Hepatocyte (in vitro differentiated cells): ENCODE data around the gene WNK2. TPM values are rescaled to one million over a fixed set of nuclear protein-coding genes. Genes with fewer than 3 reads are reported as not detected.

Source experiments
- DNase-seq: peaks from one replicate; pipeline ENCODE4 v3.0.0-alpha.2; 2016; ENCODE audit warnings: low spot score
- H2AFZ ChIP-seq: fragments of 200-600 bp; sonication (generic); 2 replicates; pipeline ENCODE4 v1.6.0; 2016; ENCODE audit warnings: antibody characterized with exemption, mild to moderate bottlenecking
- H3K27ac ChIP-seq: fragments of 200-600 bp; sonication (generic); 2 replicates; pipeline ENCODE4 v1.5.1; 2016; ENCODE audit warnings: mild to moderate bottlenecking
- H3K27me3 ChIP-seq: fragments of 200-600 bp; sonication (generic); 2 replicates; pipeline ENCODE4 v1.6.1; 2016
- H3K36me3 ChIP-seq: fragments of 200-600 bp; sonication (generic); replicated peaks from 2 replicates; pipeline ENCODE4 v1.5.1; 2016; ENCODE audit warnings: low read depth; ENCODE audit not compliant: insufficient read depth
- H3K4me1 ChIP-seq: fragments of 200-600 bp; sonication (generic); 2 replicates; pipeline ENCODE4 v1.5.1; 2016; ENCODE audit warnings: mild to moderate bottlenecking, moderate library complexity; ENCODE audit not compliant: insufficient read depth
- H3K4me2 ChIP-seq: fragments of 200-600 bp; sonication (generic); 2 replicates; pipeline ENCODE4 v1.6.0; 2016
- H3K4me3 ChIP-seq: fragments of 200-600 bp; sonication (generic); 2 replicates; pipeline ENCODE4 v1.5.1; 2016; ENCODE audit warnings: mild to moderate bottlenecking
- H3K79me2 ChIP-seq: fragments of 200-600 bp; sonication (generic); 2 replicates; pipeline ENCODE4 v1.6.0; 2017; ENCODE audit warnings: mild to moderate bottlenecking
- H3K9me2 ChIP-seq: fragments of 200-600 bp; sonication (generic); replicated peaks from 2 replicates; pipeline ENCODE4 v1.6.0; 2017; ENCODE audit warnings: mild to moderate bottlenecking; ENCODE audit not compliant: insufficient read depth
- H3K9me3 ChIP-seq: fragments of 200-600 bp; sonication (generic); 2 replicates; pipeline ENCODE4 v1.5.1; 2016; ENCODE audit warnings: low read depth, mild to moderate bottlenecking
- H4K20me1 ChIP-seq: fragments of 200-600 bp; sonication (generic); 2 replicates; pipeline ENCODE4 v1.6.0; 2016; ENCODE audit warnings: mild to moderate bottlenecking; ENCODE audit not compliant: insufficient read depth, poor library complexity, severe bottlenecking
- EZH2 ChIP-seq: fragments of 200-600 bp; sonication (generic); IDR thresholded peaks from 2 replicates; pipeline ENCODE4 v1.6.1; 2016; ENCODE audit warnings: antibody characterized with exemption, mild to moderate bottlenecking, borderline replicate concordance
- EZH2phosphoT487 ChIP-seq: fragments of 200-600 bp; sonication (generic); IDR thresholded peaks from one replicate; pipeline ENCODE4 v1.6.1; 2018; ENCODE audit warnings: antibody characterized with exemption, mild to moderate bottlenecking, low read depth, moderate library complexity; ENCODE audit not compliant: unreplicated experiment, severe bottlenecking
- WGBS: methylation state at CpG from one replicate; pipeline ENCODE4 v1.1.6; 2016; ENCODE audit warnings: low lambda C conversion rate; ENCODE audit errors: missing lambda C conversion rate; 5-methylcytosine and 5-hydroxymethylcytosine counted together
- polyA plus RNA-seq: library from polyadenylated mRNA; unstranded; fragments of >200 nt; fragmentation: Nextera tagmentation; extraction: Ambion mirVana; gene quantifications from 2 replicates; pipeline ENCODE4 v1.2.1, GENCODE V29; 2016
- total RNA-seq: library from RNA; depleted of rRNA; stranded (reverse); fragments of >200 nt; gene quantifications from 2 replicates; pipeline ENCODE4 v1.2.3, GENCODE V29; 2014
- TF ChIP-seq, protein P1 (sequence below): fragments of 200-600 bp; sonication (generic); IDR thresholded peaks from 2 replicates; pipeline ENCODE4 v1.5.1; 2016; ENCODE audit warnings: antibody characterized with exemption, mild to moderate bottlenecking; ENCODE audit not compliant: poor library complexity

WNK2 gene
- total and polyA plus RNA-seq, 2 experiments from 2014 or later = 8.9 to 13.5 TPM

- H4K20me1 ChIP-seq = no peaks in the 10 kb centered on the region
- no peaks in the 10 kb centered on the region for H3K9me2 ChIP-seq
- no peak overlapping the region for H2AFZ ChIP-seq
- H3K27me3 ChIP-seq = no peaks in the 10 kb centered on the region
- no peaks in the 10 kb centered on the region for H3K36me3 ChIP-seq
- WGBS = 88% methylated on average over 6 of the region's 6 CpGs
- H3K79me2 ChIP-seq = no peaks in the 10 kb centered on the region
- TF ChIP-seq EZH2phosphoT487 = no peak
- TF ChIP-seq EZH2 = no peak
- TF ChIP-seq, protein P1, sequence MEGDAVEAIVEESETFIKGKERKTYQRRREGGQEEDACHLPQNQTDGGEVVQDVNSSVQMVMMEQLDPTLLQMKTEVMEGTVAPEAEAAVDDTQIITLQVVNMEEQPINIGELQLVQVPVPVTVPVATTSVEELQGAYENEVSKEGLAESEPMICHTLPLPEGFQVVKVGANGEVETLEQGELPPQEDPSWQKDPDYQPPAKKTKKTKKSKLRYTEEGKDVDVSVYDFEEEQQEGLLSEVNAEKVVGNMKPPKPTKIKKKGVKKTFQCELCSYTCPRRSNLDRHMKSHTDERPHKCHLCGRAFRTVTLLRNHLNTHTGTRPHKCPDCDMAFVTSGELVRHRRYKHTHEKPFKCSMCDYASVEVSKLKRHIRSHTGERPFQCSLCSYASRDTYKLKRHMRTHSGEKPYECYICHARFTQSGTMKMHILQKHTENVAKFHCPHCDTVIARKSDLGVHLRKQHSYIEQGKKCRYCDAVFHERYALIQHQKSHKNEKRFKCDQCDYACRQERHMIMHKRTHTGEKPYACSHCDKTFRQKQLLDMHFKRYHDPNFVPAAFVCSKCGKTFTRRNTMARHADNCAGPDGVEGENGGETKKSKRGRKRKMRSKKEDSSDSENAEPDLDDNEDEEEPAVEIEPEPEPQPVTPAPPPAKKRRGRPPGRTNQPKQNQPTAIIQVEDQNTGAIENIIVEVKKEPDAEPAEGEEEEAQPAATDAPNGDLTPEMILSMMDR = no peak
- no peak overlapping the region for H3K4me2 ChIP-seq
- no peak overlapping the region for H3K4me3 ChIP-seq
- no peaks in the 10 kb centered on the region for H3K4me1 ChIP-seq
- no peak for DNase-seq
- no peaks in the 10 kb centered on the region for H3K9me3 ChIP-seq
- H3K27ac ChIP-seq = no peak overlapping the region
Measured at GRCh38 chr9:93265972-93266371, 82.0 kb downstream of the WNK2 start.

DNA sequence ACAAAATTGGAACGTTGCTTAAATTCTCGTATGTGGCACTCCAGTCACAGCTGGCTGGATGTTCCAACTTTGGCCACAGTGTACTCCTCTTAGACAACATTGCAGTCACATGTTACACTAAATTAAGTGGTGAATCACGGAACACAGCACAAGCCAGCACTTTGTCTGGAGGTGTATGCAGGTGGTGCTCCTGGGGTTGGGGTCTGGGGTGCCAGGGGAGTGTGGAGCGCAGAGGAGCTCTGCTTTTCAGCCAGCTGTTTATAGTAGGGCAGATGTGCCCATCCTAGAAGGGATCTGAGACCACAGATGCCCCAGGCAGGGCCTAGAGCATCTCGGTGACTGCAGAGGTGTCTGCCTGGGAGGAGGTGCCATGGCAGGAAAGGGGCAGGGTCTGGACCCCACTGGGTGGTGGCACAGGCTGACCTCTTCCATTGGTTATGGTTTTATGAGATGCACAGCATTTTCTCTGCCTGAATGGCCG lies 82.6 kb downstream of the WNK2 start:
- Histone ChIP-seq H3K4me2 (no peak overlapping the region), H3K9me3 (no peaks in the 10 kb centered on the region), H3K4me3 (no peak overlapping the region), H3K9me2 (no peaks in the 10 kb centered on the region), H3K27ac (no peak overlapping the region), H4K20me1 (no peaks in the 10 kb centered on the region), H3K36me3 (no peaks in the 10 kb centered on the region), H2AFZ (no peak overlapping the region), H3K79me2 (no peaks in the 10 kb centered on the region), H3K27me3 (no peaks in the 10 kb centered on the region), H3K4me1 (no peaks in the 10 kb centered on the region)
- WGBS = 90% methylated on average over 6 of the region's 6 CpGs
- TF ChIP-seq EZH2phosphoT487 = no peak
- TF ChIP-seq, protein P1 = no peak
- TF ChIP-seq EZH2 = no peak
- no peak for DNase-seq

- H3K27ac ChIP-seq = no peak overlapping the region
- H3K4me1 ChIP-seq = no peaks in the 10 kb centered on the region
- no peaks in the 10 kb centered on the region for H3K9me2 ChIP-seq
- H3K9me3 ChIP-seq = no peaks in the 10 kb centered on the region
- H3K36me3 ChIP-seq = no peaks in the 10 kb centered on the region
- H3K4me2 ChIP-seq = no peak overlapping the region
- TF ChIP-seq, protein P1 = no peak
- TF ChIP-seq EZH2 (no peak), EZH2phosphoT487 (no peak)
- WGBS = 94% methylated on average over 10 of the region's 10 CpGs
- no peak overlapping the region for H3K4me3 ChIP-seq
- no peaks in the 10 kb centered on the region for H4K20me1 ChIP-seq
- no peaks in the 10 kb centered on the region for H3K27me3 ChIP-seq
- H3K79me2 ChIP-seq = no peaks in the 10 kb centered on the region
- no peak overlapping the region for H2AFZ ChIP-seq
- peak; percentile 2 for DNase-seq
Measured at GRCh38 chr9:93267091-93267541, 83.2 kb downstream of the WNK2 start.
